ENCODE data around the gene PAM.

DNA sequence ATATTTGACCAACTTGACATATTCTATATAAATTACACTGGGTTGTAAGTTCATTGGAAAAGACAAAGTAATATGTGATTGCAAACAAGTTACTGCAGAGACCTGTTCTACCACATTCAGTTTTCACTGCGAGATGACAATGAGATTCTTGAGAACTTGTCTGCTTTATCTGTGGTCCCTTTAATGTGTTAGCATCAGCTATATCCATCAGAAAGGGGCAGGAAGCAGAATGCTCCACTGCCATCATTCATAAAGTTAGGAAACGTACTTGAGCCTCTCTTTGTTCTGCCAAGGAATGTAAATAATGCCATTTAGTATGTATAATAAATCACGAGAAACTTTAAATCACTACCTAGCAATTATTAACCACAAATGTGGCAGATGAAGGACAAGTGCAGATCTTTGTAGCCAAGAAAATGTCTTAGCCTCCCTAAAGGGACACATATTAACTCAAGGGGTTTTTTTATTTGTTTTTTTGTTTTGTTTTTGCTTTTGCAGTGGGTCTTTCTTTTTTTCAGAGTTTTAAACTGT lies 305.4 kb downstream of the PAM start:
- no peak for TF ChIP-seq POLR2AphosphoS5 (IDR thresholded peaks at IDR 0.05)
- TF ChIP-seq POLR2A (IDR thresholded peaks at IDR 0.05): no peak

All from breast epithelium (tissue), 3 donors.